Thymus (tissue), 11 donors: Measurements from ENCODE around the gene RSPH1. TPM values are rescaled to one million over a fixed set of nuclear protein-coding genes. Genes with fewer than 3 reads are reported as not detected.

Source experiments
- DNase-seq, 9 donors: peaks; one replicate each; pipeline ENCODE4 v3.0.0-alpha.2; 2013; ENCODE audit warnings: low spot score in 9 of 9, low read depth in 6 of 9, missing footprints in 1 of 9
- H3K27ac ChIP-seq, 2 donors: one replicate each; pipeline ENCODE4 v1.5.1; 2013; ENCODE audit warnings: control low read depth in 1 of 2, low read depth in 1 of 2, low read length in 1 of 2, mild to moderate bottlenecking in 1 of 2, moderate library complexity in 1 of 2
- H3K27me3 ChIP-seq, 2 donors: one replicate each; pipeline ENCODE4 v1.5.1; 2013; ENCODE audit warnings: low read length in 1 of 2; ENCODE audit not compliant: control insufficient read depth in 2 of 2, insufficient read depth in 1 of 2
- H3K36me3 ChIP-seq, 2 donors: one replicate each; pipeline ENCODE4 v1.5.1; 2013; ENCODE audit warnings: low read length in 1 of 2, mild to moderate bottlenecking in 1 of 2, moderate library complexity in 1 of 2; ENCODE audit not compliant: control insufficient read depth in 2 of 2, insufficient read depth in 2 of 2
- H3K4me1 ChIP-seq, 2 donors: one replicate each; pipeline ENCODE4 v1.5.1; 2013; ENCODE audit warnings: low read length in 2 of 2; ENCODE audit not compliant: control insufficient read depth in 2 of 2, insufficient read depth in 2 of 2
- H3K4me3 ChIP-seq, 2 donors: one replicate each; pipeline ENCODE4 v1.5.1; 2013; ENCODE audit warnings: low read length in 2 of 2, control low read depth in 1 of 2, mild to moderate bottlenecking in 1 of 2
- H3K9me3 ChIP-seq, 2 donors: one replicate each; pipeline ENCODE4 v1.5.1; 2013; ENCODE audit warnings: low read length in 1 of 2, mild to moderate bottlenecking in 1 of 2; ENCODE audit not compliant: control insufficient read depth in 2 of 2, insufficient read depth in 1 of 2
- WGBS: extraction: QIAGEN DNeasy Blood & Tissue Kit; methylation state at CpG from one replicate; pipeline ENCODE4 v1.1.7; 2013; 5-methylcytosine and 5-hydroxymethylcytosine counted together
- polyA plus RNA-seq: library from polyadenylated mRNA; stranded (reverse); fragments of 200-250 nt; gene quantifications from one replicate; pipeline ENCODE4 v1.2.3, GENCODE V29; 2013
- total RNA-seq: library from RNA; stranded (reverse); fragments of 120-200 nt; gene quantifications from one replicate; pipeline ENCODE4 v1.2.4, GENCODE V29; 2013
- donor health status: healthy.

RSPH1 gene
- total and polyA plus RNA-seq, 2 donors: 0.38 to 2.4 TPM

DNA sequence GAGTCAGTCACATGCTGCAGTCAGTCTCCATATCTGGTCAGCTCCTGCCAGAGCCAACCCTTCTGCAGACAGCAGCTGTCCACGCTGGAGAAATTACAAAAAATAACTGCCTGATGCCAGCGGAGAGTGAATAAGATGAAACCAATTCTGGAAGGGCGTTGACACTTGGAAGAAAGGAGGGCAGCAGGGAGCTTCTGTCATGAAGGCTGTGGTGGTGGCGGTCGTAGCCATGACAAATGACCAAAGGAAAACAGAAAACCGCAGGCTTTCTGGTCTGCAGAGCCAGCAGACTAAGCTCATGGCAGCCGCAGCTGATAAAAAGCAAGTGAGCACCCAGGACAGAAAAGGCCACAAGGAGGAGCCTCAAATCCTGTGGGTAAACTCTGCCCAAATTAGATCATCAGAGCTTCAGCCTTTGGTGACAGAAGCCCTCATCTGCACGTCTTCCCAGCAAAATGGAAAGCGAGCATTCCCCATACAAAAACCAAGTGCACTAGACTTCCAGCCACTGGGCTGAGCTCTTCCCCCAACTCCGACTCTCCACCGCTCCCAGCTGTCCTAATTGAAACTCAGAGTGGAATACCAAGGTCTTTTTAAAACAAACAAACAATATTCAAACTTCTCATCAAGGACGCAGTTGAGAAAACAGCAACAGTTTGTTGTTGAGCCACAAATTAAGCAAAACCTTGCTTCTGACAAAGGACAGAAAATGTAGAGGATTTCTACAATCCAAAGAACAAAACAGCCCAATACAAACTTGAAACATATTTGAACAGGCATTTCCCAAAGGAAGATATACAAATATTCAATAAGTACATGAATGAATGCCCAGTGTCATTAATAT lies 28.7 kb downstream of the RSPH1 start:
- H3K4me1 ChIP-seq: peaks cover 29 to 65% of the 10 kb centered on the region in 2 donors
- H3K9me3 ChIP-seq: peaks cover 0 to 6% of the 10 kb centered on the region in 2 donors
- H3K4me3 ChIP-seq: no peak overlapping the region
- no peaks in the 10 kb centered on the region for H3K27me3 ChIP-seq
- DNase-seq: peak in 1 of 9 donors; percentile 66
- no peak overlapping the region for H3K27ac ChIP-seq
- no peaks in the 10 kb centered on the region for H3K36me3 ChIP-seq
- WGBS: 56% methylated on average over 12 of the region's 12 CpGs

DNA sequence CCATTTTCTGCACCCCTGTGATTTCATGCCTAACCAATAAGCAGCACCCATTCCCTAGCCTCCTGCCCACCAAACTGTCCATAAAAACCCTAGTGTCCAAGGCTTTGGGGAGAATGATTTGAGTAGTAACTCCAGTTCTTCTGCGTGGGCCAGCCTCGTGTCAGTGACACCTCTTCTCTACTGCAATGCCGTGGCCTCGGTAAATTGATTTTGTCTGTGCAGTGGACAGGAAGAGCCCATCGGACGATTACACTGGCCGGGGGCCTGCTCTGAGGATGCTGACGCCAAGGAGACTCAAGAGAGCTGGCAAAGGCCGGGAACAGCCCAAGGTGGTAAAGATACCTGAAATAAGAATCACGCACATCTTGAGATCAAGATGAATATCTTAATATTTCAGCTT lies 29.3 kb downstream of the RSPH1 start:
- Histone ChIP-seq H3K36me3 (no peaks in the 10 kb centered on the region), H3K27me3 (no peaks in the 10 kb centered on the region), H3K9me3 (peaks cover 0 to 7% of the 10 kb centered on the region in 2 donors), H3K4me1 (peaks cover 36 to 65% of the 10 kb centered on the region in 2 donors), H3K4me3 (no peak overlapping the region), H3K27ac (no peak overlapping the region)
- WGBS: 98% methylated on average over 10 of the region's 10 CpGs
- DNase-seq: no peak

DNA sequence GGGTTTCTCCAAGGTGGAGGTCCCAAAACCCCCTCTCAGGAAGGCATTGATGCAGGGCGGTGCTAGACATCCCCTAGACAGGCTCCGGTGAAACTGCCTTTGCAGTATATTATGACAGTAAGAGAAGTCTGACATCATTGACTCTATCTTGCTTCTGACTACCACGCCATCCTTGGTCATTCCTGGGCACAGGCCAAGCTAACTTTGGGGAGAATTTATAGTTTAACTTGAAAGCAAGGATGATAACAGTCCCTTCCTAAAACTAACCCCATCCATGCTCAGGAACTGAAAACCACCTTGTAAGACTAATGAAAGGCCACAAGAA lies 30.3 kb downstream of the RSPH1 start:
- Histone ChIP-seq H3K9me3 (peaks cover 0 to 9% of the 10 kb centered on the region in 2 donors), H3K4me3 (no peak overlapping the region), H3K4me1 (peaks cover 44 to 68% of the 10 kb centered on the region in 2 donors), H3K27me3 (no peaks in the 10 kb centered on the region), H3K36me3 (no peaks in the 10 kb centered on the region), H3K27ac (no peak overlapping the region)
- DNase-seq: no peak
- 47% methylated on average over 3 of the region's 3 CpGs for WGBS

DNA sequence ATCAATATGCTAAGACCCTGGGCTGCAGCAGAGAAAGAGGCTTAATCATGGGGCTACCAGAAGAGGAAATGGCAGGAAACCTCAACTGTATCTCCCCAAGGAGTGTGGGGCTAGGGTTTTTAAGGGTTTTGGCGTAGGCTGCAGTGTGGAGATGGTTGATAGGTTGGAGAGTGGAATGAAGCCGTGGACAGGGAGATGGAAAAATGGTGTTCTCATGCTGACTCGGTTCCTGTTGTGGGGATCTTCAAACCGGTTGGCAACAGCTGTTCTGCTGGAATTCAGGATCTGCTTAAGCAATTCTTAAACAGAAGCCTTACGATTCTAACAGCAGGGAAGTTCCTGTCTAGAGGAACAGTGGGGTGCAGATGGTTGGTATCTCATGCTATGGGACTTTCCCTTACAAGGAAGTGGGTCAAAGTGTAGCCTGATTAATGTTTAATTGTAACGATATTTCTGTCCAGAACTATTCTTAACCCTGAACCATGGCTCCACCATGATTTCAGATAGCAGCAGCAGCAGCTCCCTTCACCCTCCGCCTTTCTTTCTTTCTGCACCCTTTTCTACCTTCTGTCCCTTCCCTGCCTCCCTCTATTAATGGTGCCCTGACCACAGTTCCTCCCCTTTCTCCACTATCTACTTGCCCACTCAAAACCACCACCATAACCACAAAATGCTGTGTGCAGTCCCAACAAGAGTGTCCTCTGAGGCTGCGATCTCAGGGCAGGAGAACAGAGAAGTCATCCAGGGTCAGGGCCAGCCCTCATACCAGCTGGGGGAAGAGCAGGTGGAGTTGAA lies 30.8 kb downstream of the RSPH1 start:
- Histone ChIP-seq H3K4me3 (no peak overlapping the region), H3K27me3 (no peaks in the 10 kb centered on the region), H3K4me1 (peaks cover 49 to 73% of the 10 kb centered on the region in 2 donors), H3K27ac (peak overlapping the region in 1 of 2 donors; percentile 48), H3K9me3 (peaks cover 0 to 9% of the 10 kb centered on the region in 2 donors), H3K36me3 (no peaks in the 10 kb centered on the region)
- no peak for DNase-seq
- 30% methylated on average over 8 of the region's 8 CpGs for WGBS

DNA sequence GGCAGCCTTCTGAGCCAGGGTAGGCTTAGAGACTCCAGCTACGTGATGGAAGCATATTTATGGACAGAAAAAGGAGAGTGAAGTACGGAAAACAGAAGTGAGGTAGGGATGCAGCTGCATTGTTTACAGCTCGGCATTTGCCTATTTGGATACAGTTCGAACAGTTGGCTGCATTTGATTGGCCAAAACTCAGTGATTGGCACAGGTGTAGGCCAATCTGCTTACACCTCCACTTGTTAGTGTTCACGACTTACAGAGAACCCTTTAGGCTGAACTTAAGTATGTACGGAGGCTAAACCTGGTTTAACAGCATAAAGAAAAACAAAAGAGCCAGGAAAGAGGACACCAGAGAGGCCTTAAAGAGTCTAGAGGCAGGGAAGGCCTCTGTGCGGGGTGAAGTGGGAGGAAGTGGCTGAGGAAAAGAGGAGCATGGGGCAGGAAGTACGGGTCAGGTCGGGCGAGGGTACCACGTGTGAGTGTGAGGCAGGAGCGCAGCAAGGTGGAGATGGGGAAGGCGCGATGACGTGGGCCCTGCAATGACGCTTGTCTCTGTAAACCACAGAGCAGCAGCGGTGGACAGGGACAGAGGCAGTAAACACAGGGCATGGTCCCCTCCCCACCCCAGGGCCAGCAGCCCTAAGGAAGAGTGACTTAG lies 32.0 kb downstream of the RSPH1 start:
- 59% methylated on average over 17 of the region's 17 CpGs for WGBS
- DNase-seq: peak in 4 of 9 donors; percentile 66 to 90 (median 71)
- Histone ChIP-seq H3K4me1 (peaks cover 56 to 83% of the 10 kb centered on the region in 2 donors), H3K27me3 (no peaks in the 10 kb centered on the region), H3K36me3 (no peaks in the 10 kb centered on the region), H3K9me3 (peaks cover 0 to 9% of the 10 kb centered on the region in 2 donors), H3K27ac (peak overlapping the region; percentile 10 to 78), H3K4me3 (no peak overlapping the region)

DNA sequence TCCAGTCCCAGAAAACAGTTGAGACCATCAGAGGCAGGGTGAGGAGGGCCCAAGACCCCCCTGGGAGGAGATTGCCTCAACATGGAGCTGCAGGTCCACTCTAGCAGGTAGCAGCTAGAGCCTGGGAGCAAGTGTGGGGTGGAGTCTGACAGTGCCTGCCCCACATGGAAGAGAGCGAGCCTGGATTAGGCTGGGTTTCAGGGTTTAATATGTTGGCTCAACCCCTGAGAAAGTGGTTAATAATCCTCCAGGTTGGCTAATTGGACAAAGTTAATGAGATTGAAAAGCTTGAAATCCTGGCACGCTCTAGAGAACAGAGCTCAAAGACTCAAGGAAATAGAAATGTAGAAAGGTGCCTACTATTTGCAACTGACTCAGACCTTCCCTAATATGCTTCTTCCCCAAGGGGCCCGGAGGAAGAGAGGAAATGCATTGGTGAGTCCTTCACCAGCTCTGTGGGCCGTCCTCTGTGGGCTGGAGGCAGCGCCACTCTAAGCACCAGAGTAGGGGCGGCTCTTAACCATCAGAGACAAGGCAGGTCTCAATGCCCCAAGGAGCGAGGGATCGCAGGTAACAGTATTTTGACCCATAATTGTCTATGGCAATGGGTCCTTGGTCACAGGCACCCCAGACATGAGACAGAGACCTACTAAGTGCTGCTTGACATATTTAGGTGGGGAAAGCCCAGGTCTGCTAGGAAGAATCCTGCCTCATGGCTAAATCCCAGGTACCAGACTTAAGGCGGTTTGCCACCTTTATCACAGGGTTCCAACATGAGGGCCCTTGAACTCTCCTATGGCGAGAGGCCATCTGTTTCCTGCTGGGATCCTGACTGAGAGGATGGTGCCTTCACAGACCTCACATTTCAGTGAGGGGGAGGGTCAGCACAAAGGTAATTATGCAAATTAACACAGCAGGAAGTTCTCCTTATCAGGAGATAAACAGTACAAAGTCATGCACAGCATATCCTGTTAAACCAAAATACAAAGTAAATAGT lies 33.8 kb downstream of the RSPH1 start:
- peaks cover 54 to 73% of the 10 kb centered on the region in 2 donors for H3K4me1 ChIP-seq
- no peaks in the 10 kb centered on the region for H3K27me3 ChIP-seq
- H3K9me3 ChIP-seq: peaks cover 0 to 16% of the 10 kb centered on the region in 2 donors
- WGBS: 70% methylated on average over 10 of the region's 10 CpGs
- H3K4me3 ChIP-seq: peak overlapping the region in 1 of 2 donors; percentile 7
- peak overlapping the region; percentile 75 to 88 for H3K27ac ChIP-seq
- no peaks in the 10 kb centered on the region for H3K36me3 ChIP-seq
- peak in 1 of 9 donors; percentile 54 for DNase-seq

DNA sequence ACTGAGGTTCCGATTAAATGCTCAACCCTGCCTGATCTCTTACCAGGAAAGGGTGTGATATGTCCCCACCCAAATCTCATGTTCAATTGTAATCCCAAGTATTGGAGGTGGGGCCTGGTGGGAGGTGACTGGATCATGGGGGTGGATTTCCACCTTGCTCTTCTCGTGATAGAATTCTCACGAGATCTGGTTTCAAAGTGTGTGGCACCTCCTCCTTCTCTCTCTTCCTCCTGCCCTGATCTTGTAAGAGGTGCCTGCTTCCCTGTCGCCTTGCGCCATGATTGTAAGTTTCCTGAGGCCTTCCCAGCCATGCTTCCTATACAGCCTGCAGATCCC lies 34.9 kb downstream of the RSPH1 start:
- Histone ChIP-seq H3K27ac (peak overlapping the region; percentile 3 to 88), H3K4me1 (peaks cover 57 to 73% of the 10 kb centered on the region in 2 donors), H3K4me3 (peak overlapping the region in 1 of 2 donors; percentile 35), H3K36me3 (no peaks in the 10 kb centered on the region), H3K9me3 (peaks cover 0 to 16% of the 10 kb centered on the region in 2 donors), H3K27me3 (no peaks in the 10 kb centered on the region)
- no peak for DNase-seq
- 35% methylated on average over 5 of the region's 5 CpGs for WGBS
